Activated T-cell treated with anti-CD3 and anti-CD28 coated beads for 1 hour (primary cell): ENCODE measurements around the gene GRWD1.

Experiments
- DNase-seq: peaks from one replicate; pipeline ENCODE4 v3.0.0-alpha.2; 2020; ENCODE audit warnings: low read depth

Gene GRWD1

DNA sequence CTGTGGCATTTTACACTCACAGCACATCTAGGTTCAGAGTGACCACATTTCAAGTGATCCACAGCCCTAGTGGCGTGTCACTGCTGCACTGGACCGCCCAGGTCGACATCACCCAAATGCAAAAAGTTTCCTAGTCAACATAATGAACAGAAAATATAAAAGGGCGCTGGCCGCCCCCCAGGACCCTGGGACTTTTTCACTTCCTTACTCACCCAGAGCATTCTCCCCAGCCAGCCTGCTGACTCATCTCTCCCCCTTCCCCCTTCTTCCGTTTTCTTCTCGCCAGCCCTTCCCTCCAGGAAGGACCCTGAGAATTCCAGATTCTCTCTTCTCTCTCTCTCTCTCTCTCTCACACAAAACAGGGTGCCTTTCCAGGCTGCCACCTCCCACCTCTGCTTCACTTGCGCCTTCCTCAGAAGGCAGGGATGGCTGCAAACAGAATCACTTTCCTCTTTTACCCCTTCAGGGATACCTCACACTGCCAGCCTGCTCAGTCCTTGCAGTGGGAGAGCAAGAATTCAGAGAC is 21.0 kb upstream of the GRWD1 start:
- DNase-seq: no peak

DNA sequence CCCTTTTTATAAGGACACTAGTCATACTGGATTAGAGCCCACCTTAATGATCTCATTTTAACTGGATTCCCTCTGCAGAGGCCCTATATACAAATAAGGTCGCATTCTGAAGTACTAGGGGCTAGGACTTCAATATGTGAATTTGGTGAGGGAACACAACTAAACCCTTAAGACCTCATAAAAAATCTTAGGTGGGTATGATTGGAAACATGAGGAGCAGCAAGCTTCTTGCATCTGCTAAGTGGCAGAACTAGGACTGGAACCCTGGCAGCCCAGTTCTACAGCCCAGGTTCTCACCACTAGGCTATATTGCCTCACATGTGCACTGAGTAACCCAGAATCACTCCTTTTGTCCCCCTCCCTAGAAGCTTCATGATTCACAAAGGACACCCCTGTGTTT is 17.1 kb upstream of the GRWD1 start:
- DNase-seq: no peak

DNA sequence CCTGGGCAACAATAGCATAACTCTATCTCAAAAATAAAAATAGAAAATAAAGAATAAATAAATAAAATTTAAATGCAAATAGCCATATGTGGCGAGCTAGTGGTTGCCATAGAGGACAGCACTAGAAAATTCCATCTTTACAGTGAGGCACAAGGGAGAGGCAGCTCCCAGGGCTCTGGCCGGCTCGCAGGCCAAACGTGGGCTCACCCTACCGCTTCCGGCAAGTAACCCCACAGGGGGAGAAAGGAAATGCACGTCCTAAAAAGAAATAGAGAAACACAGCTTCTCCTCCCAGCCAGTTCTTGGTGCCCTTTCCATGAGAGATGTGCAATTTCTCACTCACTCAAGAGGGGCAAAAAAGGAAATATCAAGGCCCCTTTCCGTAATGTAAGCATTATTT is 12.4 kb upstream of the GRWD1 start:
- no peak for DNase-seq

DNA sequence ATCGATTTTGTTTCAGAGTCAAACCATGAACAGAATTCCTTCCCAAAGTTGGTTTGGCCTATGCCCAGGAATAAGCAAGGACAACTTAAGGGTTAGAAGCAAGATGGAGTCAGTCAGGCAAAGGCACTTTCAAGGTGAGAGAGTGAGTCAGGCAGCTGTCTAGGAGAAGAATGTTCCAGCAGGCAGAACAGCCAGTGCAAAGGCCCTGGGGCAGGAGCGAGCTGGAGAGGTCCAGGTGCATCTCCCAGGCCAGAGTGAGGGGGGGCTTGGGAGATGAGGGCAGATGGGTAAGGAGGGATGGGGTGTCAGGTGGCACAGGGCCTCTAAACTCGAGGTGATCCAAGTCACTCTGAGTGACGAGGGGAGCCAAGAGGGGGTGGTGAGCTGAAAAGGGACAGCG is 9.2 kb upstream of the GRWD1 start:
- no peak for DNase-seq

DNA sequence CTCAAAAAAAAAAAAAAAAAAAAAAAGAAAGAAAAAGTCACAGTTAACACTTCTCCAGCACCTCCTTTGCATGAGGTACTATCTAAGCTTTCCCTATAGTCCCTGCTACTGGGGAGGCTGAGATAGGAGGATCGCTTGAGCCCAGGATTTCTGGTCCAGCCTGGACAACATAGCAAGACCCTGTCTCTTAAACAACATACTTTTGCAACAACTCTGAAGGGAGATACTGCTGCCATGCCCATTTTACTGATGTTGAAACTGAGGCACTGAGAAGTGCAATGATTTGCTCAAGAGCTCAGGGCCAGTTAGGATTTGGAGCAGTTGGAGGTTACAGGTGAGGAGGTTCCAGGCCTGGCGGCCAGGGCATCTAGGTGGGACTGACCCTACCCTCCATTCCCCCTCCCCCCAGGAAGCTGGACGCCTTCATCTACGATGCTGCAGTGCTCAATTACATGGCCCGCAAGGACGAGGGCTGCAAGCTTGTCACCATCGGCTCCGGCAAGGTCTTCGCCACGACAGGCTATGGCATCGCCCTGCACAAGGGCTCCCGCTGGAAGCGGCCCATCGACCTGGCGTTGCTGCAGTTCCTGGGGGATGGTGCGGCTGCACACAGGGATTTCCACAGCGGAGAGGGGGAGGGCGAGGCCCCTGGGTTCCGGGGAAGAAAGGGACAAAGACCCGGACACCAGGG is 4.3 kb upstream of the GRWD1 start:
- DNase-seq: no peak

DNA sequence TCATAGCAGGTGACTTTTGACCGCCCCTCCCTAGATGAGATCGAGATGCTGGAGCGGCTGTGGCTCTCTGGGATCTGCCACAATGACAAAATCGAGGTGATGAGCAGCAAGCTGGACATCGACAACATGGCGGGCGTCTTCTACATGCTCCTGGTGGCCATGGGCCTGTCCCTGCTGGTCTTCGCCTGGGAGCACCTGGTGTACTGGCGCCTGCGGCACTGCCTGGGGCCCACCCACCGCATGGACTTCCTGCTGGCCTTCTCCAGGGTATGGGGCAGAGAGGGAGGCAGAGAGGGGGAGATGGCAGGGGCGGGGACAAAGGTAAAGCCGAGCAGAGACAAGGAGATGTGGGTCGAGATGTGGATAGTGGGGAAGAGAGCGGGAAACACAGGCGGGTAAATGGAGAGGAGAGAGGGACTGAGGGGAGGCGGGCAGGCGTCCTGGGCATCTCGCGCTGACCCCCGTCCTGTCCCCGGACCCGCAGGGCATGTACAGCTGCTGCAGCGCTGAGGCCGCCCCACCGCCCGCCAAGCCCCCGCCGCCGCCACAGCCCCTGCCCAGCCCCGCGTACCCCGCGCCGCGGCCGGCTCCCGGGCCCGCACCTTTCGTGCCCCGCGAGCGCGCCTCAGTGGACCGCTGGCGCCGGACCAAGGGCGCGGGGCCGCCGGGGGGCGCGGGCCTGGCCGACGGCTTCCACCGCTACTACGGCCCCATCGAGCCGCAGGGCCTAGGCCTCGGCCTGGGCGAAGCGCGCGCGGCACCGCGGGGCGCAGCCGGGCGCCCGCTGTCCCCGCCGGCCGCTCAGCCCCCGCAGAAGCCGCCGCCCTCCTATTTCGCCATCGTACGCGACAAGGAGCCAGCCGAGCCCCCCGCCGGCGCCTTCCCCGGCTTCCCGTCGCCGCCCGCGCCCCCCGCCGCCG is 3.4 kb upstream of the GRWD1 start:
- no peak for DNase-seq

DNA sequence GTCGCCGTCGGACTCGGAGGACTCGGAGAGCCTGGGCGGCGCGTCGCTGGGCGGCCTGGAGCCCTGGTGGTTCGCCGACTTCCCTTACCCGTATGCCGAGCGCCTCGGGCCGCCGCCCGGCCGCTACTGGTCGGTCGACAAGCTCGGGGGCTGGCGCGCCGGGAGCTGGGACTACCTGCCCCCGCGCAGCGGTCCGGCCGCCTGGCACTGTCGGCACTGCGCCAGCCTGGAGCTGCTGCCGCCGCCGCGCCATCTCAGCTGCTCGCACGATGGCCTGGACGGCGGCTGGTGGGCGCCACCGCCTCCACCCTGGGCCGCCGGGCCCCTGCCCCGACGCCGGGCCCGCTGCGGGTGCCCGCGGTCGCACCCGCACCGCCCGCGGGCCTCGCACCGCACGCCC is 2.5 kb upstream of the GRWD1 start:
- DNase-seq: no peak

DNA sequence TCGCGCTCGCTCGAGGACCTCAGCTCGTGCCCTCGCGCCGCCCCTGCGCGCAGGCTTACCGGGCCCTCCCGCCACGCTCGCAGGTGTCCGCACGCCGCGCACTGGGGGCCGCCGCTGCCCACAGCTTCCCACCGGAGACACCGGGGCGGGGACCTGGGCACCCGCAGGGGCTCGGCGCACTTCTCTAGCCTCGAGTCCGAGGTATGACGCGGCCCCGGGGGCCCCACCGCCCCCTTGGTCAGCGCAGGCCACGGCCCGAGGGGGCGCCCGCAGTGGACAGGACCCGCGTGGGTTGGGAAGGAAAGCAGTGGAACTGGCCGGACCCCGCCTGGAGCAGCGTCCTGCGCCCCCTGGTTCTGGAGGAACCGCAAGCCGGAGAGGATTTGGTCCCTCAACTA is 2.1 kb upstream of the GRWD1 start:
- DNase-seq: no peak

DNA sequence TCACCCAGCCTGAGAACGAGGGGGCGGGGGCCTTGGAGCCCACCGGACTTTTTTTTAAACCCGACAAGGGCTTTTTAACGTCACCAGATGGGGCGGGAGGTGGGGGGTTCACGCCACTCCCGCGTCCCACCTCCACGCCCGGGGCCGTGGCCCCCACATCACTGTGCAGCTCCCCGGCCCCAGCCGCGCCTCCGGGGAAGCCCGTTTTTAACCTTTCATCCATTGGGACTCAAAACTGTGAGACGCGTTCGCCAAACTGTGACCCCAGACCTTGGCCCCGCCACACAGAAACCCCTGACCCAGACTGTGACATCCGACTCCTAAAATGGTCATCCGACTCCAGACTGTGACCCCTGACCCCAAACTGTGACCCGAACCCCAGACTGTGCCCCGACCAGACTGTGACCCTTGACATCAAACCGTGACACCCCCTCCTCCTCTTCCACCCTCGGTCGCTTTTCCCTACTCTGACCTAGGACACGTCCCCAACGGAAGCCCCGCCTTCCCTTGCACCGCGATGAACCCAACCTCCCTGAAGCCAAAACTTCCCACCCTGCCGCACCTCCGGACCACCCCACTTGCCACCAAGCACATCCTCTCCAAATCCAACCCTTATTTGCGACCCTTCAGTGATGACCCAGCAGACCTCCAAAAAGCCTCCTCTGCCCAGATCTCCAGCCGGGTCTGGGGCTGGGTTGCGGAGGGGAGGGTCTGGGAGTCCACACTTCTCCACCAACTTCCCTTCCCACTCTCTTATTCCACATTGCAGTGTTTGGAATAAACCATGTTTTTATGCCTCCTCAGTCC is 1.5 kb upstream of the GRWD1 start:
- DNase-seq: no peak

DNA sequence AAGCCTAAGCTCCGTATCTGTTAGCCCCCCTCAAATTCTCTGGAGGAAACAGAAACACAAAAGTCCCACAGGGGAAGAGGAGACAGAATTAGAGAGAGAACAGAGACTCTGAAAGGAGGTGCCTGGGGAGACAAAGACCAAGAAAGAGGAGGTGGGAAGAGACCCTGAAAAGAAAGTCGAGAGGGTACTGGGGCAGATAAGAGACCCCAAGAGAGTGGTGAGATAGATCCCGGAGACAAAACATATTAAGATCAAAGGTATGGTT is 915 bp upstream of the GRWD1 start:
- no peak for DNase-seq

DNA sequence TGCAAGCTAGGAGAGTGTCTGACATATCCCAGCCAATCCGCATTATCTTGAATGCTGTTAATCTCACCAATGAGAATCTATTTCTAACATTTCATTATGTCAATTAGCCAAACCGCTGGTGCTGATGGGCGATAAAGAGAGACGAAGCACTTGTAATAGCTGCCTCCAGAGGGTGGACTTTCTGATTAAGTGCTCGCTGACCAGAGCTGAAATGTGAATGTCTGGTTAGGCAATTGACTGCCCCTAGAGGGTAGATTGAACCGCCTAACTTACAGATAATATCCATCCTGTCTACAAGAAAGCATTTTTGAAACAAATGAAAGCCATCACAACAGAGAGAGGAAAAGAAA is 552 bp upstream of the GRWD1 start:
- DNase-seq: no peak

DNA sequence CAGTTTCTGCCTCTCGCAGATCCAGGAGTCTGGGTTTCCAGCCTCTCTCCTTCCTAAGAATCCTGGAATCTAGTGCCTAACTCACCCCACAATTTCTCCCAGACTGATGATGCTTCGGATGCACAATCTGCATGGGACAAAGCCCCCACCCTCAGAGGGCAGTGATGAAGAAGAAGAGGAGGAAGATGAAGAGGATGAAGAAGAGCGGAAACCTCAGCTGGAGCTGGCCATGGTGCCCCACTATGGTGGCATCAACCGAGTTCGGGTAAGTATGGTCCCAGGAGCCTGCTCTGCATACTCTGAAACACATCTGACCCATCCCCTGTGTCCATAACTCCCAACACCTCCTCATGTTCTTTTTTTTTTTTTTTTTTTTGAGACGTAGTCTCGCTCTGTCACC is 796 bp downstream of the GRWD1 start:
- DNase-seq: no peak

DNA sequence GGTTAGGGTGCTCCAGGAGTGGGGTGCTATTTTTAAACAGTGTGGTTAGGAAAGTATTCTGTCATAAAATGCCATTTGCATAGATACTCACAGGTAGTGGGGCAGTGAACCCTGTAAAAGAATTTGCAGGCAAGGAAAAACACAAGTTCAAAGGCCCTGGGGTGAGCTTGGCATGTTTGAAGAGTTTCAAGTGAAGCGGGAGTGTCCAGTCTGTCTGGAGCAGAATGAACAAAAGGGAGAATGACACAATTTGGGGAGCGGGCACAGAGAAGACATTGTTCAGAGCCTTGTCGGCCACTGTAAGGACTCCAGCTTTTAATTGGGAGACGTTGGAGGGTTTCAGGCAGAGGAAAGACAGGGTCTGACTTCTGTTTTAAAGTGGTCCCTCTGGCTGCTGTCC is 2.8 kb downstream of the GRWD1 start:
- DNase-seq: no peak

DNA sequence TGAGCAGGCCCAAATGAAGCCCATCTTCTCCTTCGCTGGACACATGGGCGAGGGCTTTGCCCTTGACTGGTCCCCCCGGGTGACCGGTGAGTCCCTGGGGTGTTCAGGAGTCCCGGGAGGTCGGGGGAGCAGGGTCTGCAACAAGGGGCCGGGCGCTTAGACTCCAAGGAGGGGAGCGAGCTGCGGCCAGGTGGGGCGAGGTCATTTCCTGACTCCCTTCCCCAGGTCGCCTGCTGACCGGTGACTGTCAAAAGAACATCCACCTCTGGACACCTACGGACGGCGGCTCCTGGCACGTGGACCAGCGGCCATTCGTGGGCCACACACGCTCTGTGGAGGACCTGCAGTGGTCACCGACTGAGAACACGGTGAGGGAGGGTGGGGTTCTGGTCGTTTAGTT is 4.7 kb downstream of the GRWD1 start:
- no peak for DNase-seq

DNA sequence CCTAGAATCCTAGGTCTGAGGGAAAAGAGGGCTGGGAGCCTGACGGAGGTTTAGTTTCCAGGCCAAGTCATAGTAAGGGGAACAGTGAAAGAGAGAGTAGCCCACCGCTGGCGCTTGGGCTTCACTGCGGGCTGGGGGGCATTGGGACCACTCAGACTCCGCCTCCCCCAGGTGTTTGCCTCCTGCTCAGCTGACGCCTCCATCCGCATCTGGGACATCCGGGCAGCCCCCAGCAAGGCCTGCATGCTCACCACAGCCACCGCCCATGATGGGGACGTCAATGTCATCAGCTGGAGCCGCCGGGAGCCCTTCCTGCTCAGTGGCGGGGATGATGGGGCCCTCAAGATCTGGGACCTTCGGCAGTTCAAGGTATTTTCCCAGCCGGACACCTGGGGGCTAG is 5.1 kb downstream of the GRWD1 start:
- DNase-seq: no peak

DNA sequence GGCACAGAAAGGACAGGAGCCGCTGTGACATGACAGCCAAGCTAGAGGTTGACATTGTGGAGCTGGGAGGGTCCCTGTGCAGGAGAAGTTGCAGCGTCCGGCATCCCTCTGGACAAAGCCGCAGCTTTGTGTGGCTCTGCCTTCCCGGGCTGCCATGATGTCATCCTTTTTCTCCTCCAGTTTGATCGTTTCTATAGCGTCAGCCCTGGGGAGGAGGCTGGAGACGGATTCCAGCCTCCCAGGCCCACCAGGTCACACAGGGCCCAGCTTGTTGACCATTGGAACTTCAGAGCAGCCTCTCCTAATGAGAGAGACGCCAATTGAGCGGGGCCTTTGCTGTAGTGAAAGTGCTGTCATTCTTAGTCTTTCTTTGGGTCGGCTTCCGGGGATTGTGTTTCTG is 5.8 kb downstream of the GRWD1 start:
- DNase-seq: no peak

DNA sequence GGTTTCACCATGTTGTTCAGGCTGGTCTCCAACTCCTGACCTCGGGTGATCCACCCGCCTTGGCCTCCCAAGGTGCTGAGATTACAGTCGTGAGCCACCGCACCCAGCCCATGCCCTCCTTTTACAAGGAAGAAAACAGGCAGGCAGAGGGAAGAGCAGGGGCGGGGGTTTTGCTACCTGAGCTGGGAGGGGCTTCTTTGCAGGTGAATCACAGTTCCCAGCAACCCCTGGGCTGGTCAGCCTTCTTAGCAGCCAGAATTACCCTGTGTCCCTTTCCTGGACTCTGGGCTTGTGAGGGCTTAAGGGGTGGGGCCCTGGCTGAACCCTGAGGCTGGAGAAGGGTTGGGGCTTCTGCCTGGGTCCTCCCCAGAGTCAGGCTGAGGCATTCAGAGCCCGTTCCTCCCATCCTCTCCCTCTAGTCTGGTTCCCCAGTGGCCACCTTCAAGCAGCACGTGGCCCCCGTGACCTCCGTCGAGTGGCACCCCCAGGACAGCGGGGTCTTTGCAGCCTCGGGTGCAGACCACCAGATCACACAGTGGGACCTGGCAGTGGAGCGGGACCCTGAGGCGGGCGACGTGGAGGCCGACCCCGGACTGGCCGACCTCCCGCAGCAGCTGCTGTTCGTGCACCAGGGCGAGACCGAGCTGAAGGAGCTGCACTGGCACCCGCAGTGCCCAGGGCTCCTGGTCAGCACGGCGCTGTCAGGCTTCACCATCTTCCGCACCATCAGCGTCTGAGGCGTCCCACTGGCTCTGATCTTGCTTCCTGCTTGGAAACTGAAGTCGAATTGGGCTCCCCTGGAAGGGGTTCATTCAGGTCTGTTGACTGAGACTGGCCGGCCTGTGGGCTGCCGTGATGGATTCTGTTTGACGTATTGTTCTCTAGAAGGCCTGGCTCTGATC is 6.8 kb downstream of the GRWD1 start:
- DNase-seq: no peak

DNA sequence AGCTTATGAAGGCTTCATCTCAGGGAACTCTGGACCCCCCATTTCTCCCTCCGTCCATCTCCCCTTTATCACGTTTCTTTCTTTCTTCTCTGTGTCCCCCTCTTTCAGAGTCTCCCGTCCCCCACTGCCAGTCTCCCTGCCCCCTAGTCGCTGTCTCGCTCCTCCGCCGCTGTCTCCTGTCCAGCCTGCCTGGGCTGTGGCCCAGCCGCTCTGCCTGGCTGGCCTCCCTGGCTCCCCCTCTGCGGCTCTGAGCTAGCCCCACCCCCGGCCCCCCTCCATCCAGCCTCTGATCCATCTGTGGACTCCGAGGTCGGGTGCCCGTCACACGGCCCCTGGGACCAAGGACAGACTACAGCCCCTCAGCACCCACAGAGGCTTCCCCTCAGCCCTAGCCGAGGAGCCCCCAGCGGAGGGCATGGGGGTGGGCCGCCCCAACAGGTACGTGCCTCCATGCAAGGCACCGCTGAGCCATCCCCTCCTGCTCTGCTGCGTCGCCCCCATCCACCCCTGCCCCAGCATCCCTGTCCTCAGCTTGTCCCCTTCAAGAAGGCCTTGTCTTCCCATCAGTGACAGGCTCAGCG is 8.5 kb downstream of the GRWD1 start:
- no peak for DNase-seq

DNA sequence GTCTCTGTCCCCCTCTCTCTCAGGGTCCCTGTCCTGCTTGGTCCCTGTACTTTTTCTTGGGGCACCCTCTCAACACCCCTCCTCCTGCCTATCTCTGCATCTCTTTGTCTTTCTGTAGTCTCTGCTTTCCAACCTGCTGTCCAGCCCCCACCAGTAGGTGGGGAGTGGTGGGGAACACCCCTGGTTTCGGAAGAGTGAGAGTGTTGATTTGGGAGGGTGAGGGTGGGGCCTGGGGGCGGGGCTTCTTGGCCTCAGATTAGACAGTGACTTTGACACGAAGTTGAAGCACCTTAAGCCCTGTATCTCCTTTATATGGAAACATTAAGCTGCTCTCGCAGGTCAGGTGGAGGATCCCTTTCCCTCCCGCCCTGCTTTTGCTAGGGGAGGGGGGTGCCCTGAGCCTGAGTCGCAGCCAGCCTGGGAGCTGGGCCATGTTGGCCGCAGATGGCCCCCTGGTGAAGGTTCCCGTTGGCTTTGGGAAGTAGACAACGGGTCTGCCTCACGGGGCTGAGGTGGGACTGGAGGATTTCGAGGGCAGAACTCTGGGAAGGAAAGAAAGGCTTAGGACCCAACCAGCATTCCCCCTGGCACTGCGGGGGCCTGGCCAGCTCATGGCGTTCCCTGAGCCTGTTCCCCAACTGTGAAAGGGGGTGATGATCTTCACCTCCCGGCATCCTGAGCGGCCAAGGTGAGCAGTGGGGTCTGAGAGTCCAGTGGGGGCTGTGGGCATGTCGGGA is 9.6 kb downstream of the GRWD1 start, which contains the start of gene KCNJ14:
TSS of gene KCNJ14 (plus strand) at position 404 of the 737 bp plus-strand sequence. CDS start 6,151 bp downstream, outside the sequence.
- DNase-seq: no peak

DNA sequence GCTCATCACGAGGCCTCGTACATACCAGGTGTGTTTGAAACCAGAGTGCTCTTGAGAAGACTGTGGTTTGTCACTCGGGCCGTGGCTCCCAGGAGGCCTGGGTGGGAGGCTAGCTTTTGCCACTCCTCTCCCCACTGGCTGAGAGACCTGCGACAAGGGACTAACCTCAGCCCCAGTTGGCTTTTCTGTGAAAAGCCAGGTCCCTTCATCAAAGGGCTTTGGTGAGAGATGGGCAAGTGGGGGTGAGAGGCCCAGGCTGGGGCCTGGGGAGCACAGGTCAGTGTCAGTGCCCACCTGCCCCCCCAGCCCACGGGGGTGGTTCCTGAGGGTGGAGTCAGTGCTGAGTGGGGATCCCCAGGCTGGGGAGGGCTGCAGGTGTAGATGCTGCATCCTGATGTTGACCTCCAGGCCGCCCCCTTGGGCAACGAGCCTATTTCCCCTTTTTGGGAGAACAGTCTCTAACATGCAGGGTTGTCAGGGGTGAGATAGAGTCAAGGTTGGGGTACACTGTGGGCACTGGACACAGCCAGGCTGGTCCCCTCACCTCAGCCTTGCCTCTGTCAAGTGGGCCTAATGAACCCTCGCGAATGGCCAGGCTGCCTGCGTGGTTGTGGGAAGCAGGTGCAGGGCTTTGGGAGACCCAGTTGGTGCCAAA is 10.3 kb downstream of the GRWD1 start:
- DNase-seq: no peak
